Body of pancreas (tissue), 4 donors: ENCODE results near the gene TNNI3. TPM values are rescaled to one million over a fixed set of nuclear protein-coding genes. Genes with fewer than 3 reads are reported as not detected.

Experiments used
- ATAC-seq: fragments of 150-250 bp; one replicate; pipeline ENCODE4 v1.9.1; 2016
- DNase-seq, 4 donors: peaks; one replicate each; pipeline ENCODE4 v3.0.0-alpha.2; 2019
- H3K27ac ChIP-seq, 4 donors: fragments of 200-600 bp; sonication (generic); 1 replicate in 3 of 4; 2 replicates in 1 of 4; pipeline versions ENCODE4 v1.5.1 to v1.6.1; 2016 to 2019; ENCODE audit warnings: mild to moderate bottlenecking in 1 of 4, mixed read lengths in 1 of 4, moderate library complexity in 1 of 4
- H3K27me3 ChIP-seq, 2 donors: fragments of 200-600 bp; sonication (generic); one replicate each; pipeline ENCODE4 v1.6.0; 2016; ENCODE audit warnings: mild to moderate bottlenecking in 1 of 2
- H3K36me3 ChIP-seq, 2 donors: fragments of 200-600 bp; sonication (generic); replicated peaks in 1 of 2; 2 replicates each; pipeline ENCODE4 v1.5.1; 2016; ENCODE audit warnings: low read depth in 2 of 2; ENCODE audit not compliant: insufficient read depth in 1 of 2
- H3K4me1 ChIP-seq: fragments of 200-600 bp; sonication (generic); one replicate; pipeline ENCODE4 v1.6.0; 2016
- H3K4me3 ChIP-seq, 2 donors: fragments of 200-600 bp; sonication (generic); 1 replicate in 1 of 2; 2 replicates in 1 of 2; pipeline ENCODE4 v1.5.1; 2016 to 2019
- H3K9me3 ChIP-seq, 3 donors: fragments of 200-600 bp; sonication (generic); 1 replicate in 2 of 3; 2 replicates in 1 of 3; pipeline ENCODE4 v1.5.1; 2016
- CTCF ChIP-seq, 7 experiments: fragments of 450-650 bp in 4 of 7; fragments of 200-600 bp in 3 of 7; sonication (generic) in 3 of 7; IDR thresholded peaks; one replicate each; pipeline ENCODE4 v1.5.1; 2016 to 2019; ENCODE audit warnings: antibody characterized with exemption in 7 of 7
- POLR2A ChIP-seq, 3 donors: fragments of 450-650 bp; IDR thresholded peaks; one replicate each; pipeline ENCODE4 v1.6.1; 2016; ENCODE audit warnings: antibody characterized with exemption in 3 of 3, mild to moderate bottlenecking in 2 of 3
- WGBS, 2 donors: methylation state at CpG; one replicate each; pipeline ENCODE4 v1.1.5; 2017; 5-methylcytosine and 5-hydroxymethylcytosine counted together
- intact Hi-C: fragments of 100-400 bp; cut with DNase I; formaldehyde crosslinking; loops from one replicate; pipeline ENCODE4 v1.15.1; 2023
- total RNA-seq, 2 donors: library from RNA; depleted of rRNA; stranded (reverse); fragments of >200 nt; gene quantifications; one replicate each; pipeline ENCODE4 v1.1.0, GENCODE V29; 2016

The TNNI3 gene
- total RNA-seq, 2 donors from 2014 or later, result not detected

GRCh38 chr19:55198651-55199050 lies 41.1 kb upstream of the TNNI3 start:
- no peaks in the 10 kb centered on the region for H3K27me3 ChIP-seq
- TF ChIP-seq POLR2A (IDR thresholded peaks at IDR 0.05) (no peak), CTCF (IDR thresholded peaks at IDR 0.05) (no peak)
- no peaks in the 10 kb centered on the region for H3K9me3 ChIP-seq

GRCh38 chr19:55197528-55197927 lies 40.0 kb upstream of the TNNI3 start:
- no peaks in the 10 kb centered on the region for H3K4me1 ChIP-seq
- H3K9me3 ChIP-seq, result no peaks in the 10 kb centered on the region
- ATAC-seq, result no peak
- intact Hi-C loops, result no loop called here
- no peak overlapping the region for H3K27ac ChIP-seq
- TF ChIP-seq CTCF (IDR thresholded peaks at IDR 0.05) (no peak), POLR2A (IDR thresholded peaks at IDR 0.05) (no peak)
- no peak for DNase-seq
- H3K4me3 ChIP-seq, result no peak overlapping the region
- 60 to 75% methylated on average over 4 of the region's 4 CpGs for WGBS, 2 donors
- H3K27me3 ChIP-seq, result no peaks in the 10 kb centered on the region
- no peaks in the 10 kb centered on the region for H3K36me3 ChIP-seq

More at GRCh38 chr19:55198651-55199050, 41.1 kb upstream of the TNNI3 start:
- Histone ChIP-seq H3K4me1 (no peaks in the 10 kb centered on the region), H3K4me3 (no peak overlapping the region), H3K27ac (no peak overlapping the region), H3K36me3 (no peaks in the 10 kb centered on the region)
- WGBS, 2 donors, result 80 to 90% methylated on average over 2 to 5 of the region's 5 CpGs
- intact Hi-C loops, result no loop called here
- ATAC-seq, result no peak
- DNase-seq, result no peak

- no peak for TF ChIP-seq POLR2A (IDR thresholded peaks at IDR 0.05)
- no peak for TF ChIP-seq CTCF (IDR thresholded peaks at IDR 0.05)
- 85 to 91% methylated on average over 10 of the region's 10 CpGs for WGBS, 2 donors
These were observed 39.3 kb upstream of the TNNI3 start for GRCh38 chr19:55196803-55197202.

GRCh38 chr19:55193481-55193880 lies 35.9 kb upstream of the TNNI3 start:
- Histone ChIP-seq H3K4me3 (no peak overlapping the region), H3K27me3 (no peaks in the 10 kb centered on the region), H3K27ac (no peak overlapping the region), H3K36me3 (no peaks in the 10 kb centered on the region), H3K9me3 (no peaks in the 10 kb centered on the region), H3K4me1 (no peaks in the 10 kb centered on the region)
- DNase-seq (no peak), ATAC-seq (no peak)
- TF ChIP-seq POLR2A (IDR thresholded peaks at IDR 0.05), result no peak
- TF ChIP-seq CTCF (IDR thresholded peaks at IDR 0.05), result no peak
- 82% methylated on average over 12 of the region's 12 CpGs for WGBS, 2 donors
- intact Hi-C loops, result no loop called here

More at GRCh38 chr19:55196803-55197202, 39.3 kb upstream of the TNNI3 start:
- H3K27ac ChIP-seq, result no peak overlapping the region
- H3K36me3 ChIP-seq, result no peaks in the 10 kb centered on the region
- DNase-seq, result no peak
- no peaks in the 10 kb centered on the region for H3K27me3 ChIP-seq
- no peak overlapping the region for H3K4me3 ChIP-seq
- no peaks in the 10 kb centered on the region for H3K9me3 ChIP-seq
- ATAC-seq, result no peak
- intact Hi-C loops, result no loop called here
- H3K4me1 ChIP-seq, result no peaks in the 10 kb centered on the region

- Histone ChIP-seq H3K4me1 (no peaks in the 10 kb centered on the region), H3K9me3 (no peaks in the 10 kb centered on the region), H3K27me3 (no peaks in the 10 kb centered on the region), H3K36me3 (no peaks in the 10 kb centered on the region), H3K27ac (no peak overlapping the region), H3K4me3 (no peak overlapping the region)
- no peak for TF ChIP-seq CTCF (IDR thresholded peaks at IDR 0.05)
- no peak for TF ChIP-seq POLR2A (IDR thresholded peaks at IDR 0.05)
- 63 to 66% methylated on average over 15 of the region's 15 CpGs for WGBS, 2 donors
- ATAC-seq (peak; percentile 42), DNase-seq (peak in 1 of 4 donors; percentile 44)
- intact Hi-C loops, result no loop called here
These were observed 31.9 kb upstream of the TNNI3 start for GRCh38 chr19:55189403-55189835.
